ENCODE measurements around the gene MELK.

The MELK gene

DNA sequence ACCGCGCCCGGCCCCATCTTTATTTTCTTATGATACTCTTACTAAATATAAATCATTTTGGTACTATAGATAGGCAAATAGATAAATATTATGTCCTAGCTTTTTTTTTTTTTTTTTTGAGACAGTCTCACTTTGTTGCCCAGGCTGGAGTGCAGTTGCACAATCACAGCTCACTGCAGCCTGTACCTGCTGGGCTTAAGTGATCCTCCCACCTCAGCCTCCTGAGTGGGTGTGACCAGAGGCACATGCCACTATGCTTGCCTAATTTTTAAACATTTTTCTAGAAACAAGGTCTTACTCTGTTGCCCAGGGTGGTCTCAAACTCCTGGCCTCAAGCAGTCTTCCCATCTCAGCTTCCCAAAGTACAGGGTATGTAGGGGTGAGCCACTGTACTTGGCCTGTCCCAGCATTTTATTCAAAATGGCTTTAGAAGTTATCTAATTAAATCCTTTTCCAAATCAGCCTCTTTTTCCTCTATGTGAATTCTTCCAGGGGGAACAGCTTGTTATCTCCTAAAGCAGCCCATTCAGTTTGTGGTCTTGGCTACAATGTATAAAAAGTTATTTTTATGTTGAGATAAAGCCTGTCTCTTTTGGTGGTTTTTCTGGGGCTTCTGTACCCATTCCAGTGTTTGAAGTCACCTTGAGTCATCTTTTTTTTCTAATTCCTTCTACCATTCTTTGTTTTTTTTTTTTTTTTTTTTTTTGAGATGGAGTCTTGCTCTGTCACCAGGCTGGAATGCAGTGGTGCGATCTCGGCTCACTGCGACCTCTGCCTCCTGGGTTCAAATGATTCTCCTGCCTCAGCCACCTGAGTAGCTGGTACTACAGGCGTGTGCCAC, 12.1 kb downstream of the MELK start:
- DNase-seq (ENCODE audit: low read depth): no peak

DNA sequence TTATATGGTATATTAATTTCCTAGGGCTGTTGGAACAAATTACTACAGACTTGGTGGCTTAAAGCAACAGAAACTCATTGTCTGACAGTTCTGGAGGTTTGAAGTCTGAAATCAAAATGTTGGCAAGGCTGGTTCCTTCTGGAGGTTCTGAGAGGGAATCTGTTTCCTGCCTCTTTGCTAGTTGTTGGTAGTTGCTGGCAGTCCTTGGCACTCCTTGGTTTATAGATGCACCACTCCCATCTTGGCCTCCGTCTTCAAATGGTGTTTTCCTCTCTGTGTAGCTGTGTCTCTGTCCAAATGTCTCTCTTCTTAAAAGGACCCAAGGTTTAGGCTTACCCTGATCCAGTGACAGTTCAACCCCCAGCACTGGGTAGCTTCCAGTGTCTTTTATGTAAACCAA, 17.5 kb downstream of the MELK start:
- DNase-seq (ENCODE audit: low read depth): no peak

- no peak for DNase-seq (ENCODE audit: low read depth)
Observed at GRCh38 chr9:36592801-36593583, 20.3 kb downstream of the MELK start.

DNA sequence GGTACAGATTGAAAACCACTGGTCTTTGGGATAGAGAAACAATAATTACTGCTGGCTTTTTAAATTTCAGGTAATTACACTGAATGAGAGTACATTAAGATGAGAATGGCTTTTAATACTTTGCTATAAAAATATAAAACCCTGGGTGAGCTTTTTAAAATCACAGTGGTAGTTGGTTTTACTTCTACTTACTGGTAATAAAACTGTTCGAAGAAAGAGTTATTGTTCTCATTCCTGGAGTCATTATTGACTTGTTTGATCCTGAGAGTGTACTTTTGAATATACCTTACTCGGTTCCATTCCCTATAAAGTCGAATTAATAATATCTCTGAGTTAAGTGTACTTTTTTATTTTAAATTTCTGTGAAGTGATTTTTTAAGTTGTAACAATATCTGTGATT, 21.5 kb downstream of the MELK start:
- no peak for DNase-seq (ENCODE audit: low read depth)

GRCh38 chr9:36597412-36598178, 24.9 kb downstream of the MELK start:
- DNase-seq (ENCODE audit: low read depth): no peak

DNA sequence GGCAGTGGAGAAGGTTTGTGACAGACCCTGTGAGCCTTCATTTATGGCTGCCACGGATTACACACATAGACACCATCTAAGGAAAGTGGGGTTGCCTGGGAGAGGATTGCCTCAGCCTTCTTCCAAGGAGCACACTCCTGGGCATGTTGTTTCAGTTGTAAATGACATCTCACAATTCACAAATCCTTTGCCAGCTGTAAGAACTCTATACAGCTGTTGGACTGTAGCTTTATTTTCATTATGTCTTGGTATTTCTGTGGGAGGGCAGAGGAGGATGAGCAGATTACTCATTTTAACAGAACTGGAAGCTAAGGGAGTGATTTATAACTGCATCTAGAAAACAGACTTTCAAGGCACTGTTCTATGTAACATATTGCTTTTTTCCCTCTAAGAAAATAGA, 25.6 kb downstream of the MELK start:
- DNase-seq (ENCODE audit: low read depth): no peak

DNA sequence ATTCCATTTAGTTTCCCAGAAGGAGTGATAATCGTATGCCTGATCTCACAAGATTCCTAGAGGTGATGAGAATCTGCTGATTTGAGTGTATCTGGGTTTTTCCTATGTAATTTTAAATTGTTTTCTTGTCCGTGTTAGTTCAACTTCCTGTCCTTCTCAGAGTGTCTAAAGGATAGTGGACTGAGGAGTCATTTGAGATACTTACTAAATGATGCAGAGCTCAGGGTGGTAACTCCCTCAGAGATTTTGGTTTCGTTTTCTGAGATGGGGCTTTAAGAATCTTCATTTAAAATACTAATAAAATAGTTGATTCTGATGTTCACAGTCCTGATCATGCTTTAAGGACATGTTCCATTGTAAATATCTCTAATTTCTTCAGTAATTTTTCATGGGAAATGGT, 30.3 kb downstream of the MELK start:
- no peak for DNase-seq (ENCODE audit: low read depth)

DNA sequence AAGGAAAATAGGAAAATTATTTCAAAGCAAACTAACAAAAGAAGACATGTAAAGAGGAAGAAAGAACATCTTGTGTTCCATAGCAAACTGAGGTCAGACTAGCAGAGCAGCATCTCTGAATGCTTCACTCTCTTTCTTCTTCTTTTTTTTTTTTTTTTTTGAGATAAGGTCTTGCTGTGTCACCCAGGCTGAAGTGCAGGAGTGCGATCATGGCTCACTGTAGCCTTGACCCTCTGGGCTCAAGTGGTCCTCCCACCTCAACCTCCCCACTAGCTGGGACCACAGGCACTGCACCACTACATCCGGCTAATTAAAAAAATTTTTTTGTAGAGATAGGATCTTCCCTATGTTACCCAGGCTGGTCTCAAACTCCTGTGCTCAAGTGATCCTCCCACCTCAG, 36.6 kb downstream of the MELK start:
- no peak for DNase-seq (ENCODE audit: low read depth)

DNA sequence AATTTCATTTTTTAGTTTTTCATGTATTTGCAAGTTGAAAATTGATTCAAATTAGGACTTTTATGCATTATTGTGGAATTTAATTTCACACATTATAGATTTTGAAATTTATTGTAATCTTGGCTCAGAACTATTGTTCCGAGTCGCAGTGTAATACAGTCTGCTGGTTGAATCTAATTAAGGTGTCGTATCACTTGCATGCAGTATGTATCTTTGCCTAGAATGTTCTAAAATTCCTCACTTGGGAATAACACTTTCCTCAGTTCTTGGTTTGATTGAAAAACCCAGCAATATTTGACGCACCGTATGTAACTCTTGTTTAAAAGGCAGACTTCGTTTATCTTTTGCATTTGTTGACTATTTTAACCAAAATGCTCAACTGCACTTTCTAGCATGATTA, 49.4 kb downstream of the MELK start:
- no peak for DNase-seq (ENCODE audit: low read depth)

- DNase-seq (ENCODE audit: low read depth): no peak
Observed at GRCh38 chr9:36623280-36623679, 50.6 kb downstream of the MELK start.

GRCh38 chr9:36625006-36625615, 52.4 kb downstream of the MELK start:
- DNase-seq (ENCODE audit: low read depth): peak; percentile 54

- no peak for DNase-seq (ENCODE audit: low read depth)
Observed at GRCh38 chr9:36632892-36633291, 60.2 kb downstream of the MELK start.

DNA sequence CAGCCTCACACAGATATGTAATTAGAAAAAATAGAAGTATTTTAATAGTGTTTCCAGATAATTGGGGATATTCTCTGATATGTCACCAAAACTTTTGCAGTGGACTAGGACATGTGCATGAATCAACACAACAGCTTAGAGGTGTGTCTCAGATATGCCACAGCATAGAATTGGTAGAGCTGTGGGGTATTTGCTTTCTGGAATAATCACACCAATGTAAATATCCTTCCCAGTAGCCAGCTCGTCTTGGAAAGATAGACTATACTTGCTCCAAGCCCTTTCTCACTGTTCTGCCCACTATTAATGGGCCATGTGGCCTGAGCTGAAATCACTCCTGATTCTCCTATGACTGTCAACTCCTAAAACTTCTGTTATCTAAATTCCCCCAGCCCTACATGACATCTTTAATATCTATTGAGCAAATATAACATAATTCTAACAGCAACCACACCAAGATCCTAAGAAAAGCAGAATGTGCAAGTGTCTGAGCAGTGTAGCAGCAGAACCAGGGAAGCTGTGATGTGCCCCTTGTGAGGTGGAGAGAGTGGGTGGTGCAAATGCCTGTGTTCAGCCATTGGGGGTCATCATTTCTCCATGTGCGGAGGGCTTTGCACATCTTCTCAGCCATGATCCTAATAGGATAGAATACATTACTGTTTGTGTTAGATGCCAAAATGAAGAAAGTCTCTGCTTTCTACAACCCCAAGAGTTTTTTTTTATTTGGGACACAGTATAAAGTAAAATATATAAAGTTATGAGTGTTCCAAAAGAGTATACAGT, 65.0 kb downstream of the MELK start:
- no peak for DNase-seq (ENCODE audit: low read depth)

- DNase-seq (ENCODE audit: low read depth): no peak
Observed at GRCh38 chr9:36640771-36641381, 68.2 kb downstream of the MELK start.

DNA sequence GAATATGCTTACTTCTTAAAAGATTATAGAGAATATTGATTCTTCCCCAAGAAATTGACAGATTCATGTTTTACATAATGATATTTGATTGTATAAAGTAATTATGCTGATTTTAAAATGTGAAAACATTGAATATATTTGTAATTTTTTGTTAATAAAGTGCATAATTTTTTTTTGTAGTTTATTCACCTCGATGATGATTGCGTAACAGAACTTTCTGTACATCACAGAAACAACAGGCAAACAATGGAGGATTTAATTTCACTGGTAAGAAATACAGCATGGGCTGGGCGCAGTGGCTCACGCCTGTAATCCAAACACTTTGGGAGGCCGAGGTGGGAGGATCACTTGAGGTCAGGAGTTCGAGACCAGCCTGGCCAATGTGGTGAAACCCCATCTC, 70.1 kb downstream of the MELK start:
- no peak for DNase-seq (ENCODE audit: low read depth)

- no peak for DNase-seq (ENCODE audit: low read depth)
Observed at GRCh38 chr9:36656842-36657241, 84.1 kb downstream of the MELK start.

DNA sequence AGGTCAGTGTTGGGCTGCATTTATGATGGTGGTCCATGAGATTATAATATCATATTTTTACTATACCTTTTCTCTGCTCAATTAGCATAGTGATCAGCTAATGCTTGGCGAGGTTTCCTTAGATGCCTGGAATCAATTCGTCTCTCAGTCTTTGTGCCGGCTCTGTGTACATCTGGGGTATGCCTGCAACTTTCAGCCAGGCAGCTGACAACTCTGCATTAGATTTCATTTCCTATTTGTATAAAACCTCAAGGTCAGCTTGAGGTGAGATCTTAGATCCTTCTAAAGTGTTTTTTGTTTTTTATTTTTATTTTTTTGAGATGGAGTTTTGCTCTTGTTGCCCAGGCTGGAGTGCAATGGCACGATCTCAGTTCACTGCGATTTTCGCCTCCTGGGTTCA, 86.8 kb downstream of the MELK start:
- DNase-seq (ENCODE audit: low read depth): no peak

- DNase-seq (ENCODE audit: low read depth): no peak
Observed at GRCh38 chr9:36664806-36665205, 92.1 kb downstream of the MELK start.

DNA sequence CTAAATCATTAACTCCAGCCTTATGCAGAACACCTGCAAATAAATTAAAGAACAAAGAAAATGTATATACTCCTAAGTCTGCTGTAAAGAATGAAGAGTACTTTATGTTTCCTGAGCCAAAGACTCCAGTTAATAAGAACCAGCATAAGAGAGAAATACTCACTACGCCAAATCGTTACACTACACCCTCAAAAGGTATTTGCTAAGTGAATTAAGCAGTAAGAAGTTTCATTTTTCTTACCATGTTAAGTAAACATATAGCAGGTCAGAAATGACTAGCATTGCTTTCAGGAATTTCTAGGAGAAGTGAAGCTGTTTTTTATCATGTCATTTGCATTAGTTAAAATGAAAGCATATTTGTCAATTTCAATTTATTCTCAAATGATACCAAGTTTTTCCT, 92.7 kb downstream of the MELK start:
- no peak for DNase-seq (ENCODE audit: low read depth)

DNA sequence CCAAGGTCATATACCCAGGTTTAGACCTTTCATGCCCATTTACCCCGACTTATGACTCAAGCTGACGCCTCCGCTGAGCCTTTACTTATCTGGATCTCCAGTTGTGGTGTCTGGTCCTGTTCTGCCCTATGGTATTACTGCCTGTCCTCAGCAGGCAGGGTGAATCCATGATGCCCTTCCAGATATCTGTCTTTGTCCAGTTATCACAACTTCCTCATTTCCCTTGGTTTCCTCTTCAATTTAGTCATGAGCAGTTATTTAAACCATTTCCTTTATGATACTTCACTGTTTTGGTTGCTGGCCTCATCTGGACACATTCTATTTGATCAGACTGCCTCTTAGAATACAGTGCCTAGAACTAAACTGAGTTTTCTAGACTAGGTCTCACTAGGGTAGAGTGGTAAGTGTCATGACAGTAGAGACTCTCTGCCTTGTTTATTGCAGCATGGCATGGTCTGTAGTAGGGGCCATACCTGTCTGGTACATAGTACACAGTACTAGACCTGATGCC, 93.3 kb downstream of the MELK start:
- no peak for DNase-seq (ENCODE audit: low read depth)

DNA sequence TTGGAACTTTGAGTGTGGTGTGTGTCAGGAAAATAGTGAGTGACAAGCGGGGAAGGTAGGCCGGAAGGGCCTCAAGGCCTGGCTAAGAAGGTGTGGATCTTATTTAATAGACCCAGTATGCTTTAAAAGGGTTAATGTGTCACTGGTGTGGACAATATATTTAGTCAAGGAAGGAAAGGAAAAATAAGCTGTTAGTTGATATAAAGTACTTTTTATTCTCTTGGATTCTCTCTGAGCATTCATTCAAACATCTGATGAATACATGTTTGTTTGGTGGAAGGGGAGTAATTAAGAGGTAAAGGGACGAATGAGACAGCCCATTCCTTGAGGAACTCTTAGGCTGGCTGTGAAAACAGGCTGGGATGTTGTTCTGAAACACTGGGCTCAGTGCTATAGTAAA, 98.9 kb downstream of the MELK start:
- no peak for DNase-seq (ENCODE audit: low read depth)

Measured in GM04503 (cell line).